Central memory CD8-positive, alpha-beta T cell (primary cell): ENCODE data around the gene TEDC2.
A peak's percentile ranks its signal among the peaks of the same experiment; 100 is the strongest.

Source experiments
- ATAC-seq: fragments of 150-1000 bp; cut with Tn5 transposase; replicated peaks from 2 replicates; pipeline ENCODE4 v1.10.0; 2022; ENCODE audit warnings: mild to moderate bottlenecking, moderate FRiP score, moderate number of reproducible peaks; ENCODE audit not compliant: poor library complexity, severe bottlenecking; ENCODE audit errors: extremely low read depth
- DNase-seq, 2 donors: peaks; one replicate each; pipeline ENCODE4 v3.0.0; 2021; ENCODE audit warnings: low spot score in 2 of 2
- H3K27ac Mint-ChIP-seq: one replicate; pipeline ENCODE4 v1.8.0; 2022; ENCODE audit warnings: low read depth, mild to moderate bottlenecking, moderate library complexity, mixed read lengths
- H3K27me3 Mint-ChIP-seq: one replicate; pipeline ENCODE4 v1.8.0; 2022; ENCODE audit warnings: mixed read lengths
- H3K36me3 Mint-ChIP-seq: one replicate; pipeline ENCODE4 v1.8.0; 2022; ENCODE audit warnings: mild to moderate bottlenecking, moderate library complexity, mixed read lengths; ENCODE audit not compliant: insufficient read depth
- H3K4me1 Mint-ChIP-seq: one replicate; pipeline ENCODE4 v1.8.0; 2022; ENCODE audit warnings: mixed read lengths
- H3K4me3 Mint-ChIP-seq: one replicate; pipeline ENCODE4 v1.8.0; 2022; ENCODE audit warnings: mild to moderate bottlenecking, moderate library complexity, mixed read lengths
- H3K9me3 Mint-ChIP-seq: one replicate; pipeline ENCODE4 v1.8.0; 2022; ENCODE audit warnings: mixed read lengths

Gene TEDC2

GRCh38 chr16:2459647-2460390 is at the start of gene TEDC2:
TEDC2 (plus strand) TSS chr16:2460109; CDS start chr16:2460145, 36 bp downstream.
- Mint-ChIP-seq H3K4me3 (peak within 1 kb of the TSS; percentile 76), H3K27me3 (no peaks in the 10 kb centered on the region), H3K4me1 (peaks cover 6% of the 10 kb centered on the region), H3K36me3 (peaks cover 3% of the 10 kb centered on the region), H3K27ac (peak within 1 kb of the TSS; percentile 24), H3K9me3 (no peaks in the 10 kb centered on the region)
- peak; percentile 98 for ATAC-seq
- DNase-seq = peak; percentile 92 to 94

GRCh38 chr16:2415085-2415484 is 44.8 kb upstream of the TEDC2 start:
- Mint-ChIP-seq H3K27ac (no peak overlapping the region), H3K4me3 (no peak overlapping the region)

GRCh38 chr16:2420035-2420434 is 39.9 kb upstream of the TEDC2 start:
- H3K4me3 Mint-ChIP-seq = no peak overlapping the region
- no peaks in the 10 kb centered on the region for H3K9me3 Mint-ChIP-seq
- peaks cover 5% of the 10 kb centered on the region for H3K4me1 Mint-ChIP-seq
- no peak for ATAC-seq
- no peak for DNase-seq
- H3K36me3 Mint-ChIP-seq = no peaks in the 10 kb centered on the region
- H3K27ac Mint-ChIP-seq = no peak overlapping the region
- peaks cover 12% of the 10 kb centered on the region for H3K27me3 Mint-ChIP-seq

More at GRCh38 chr16:2415085-2415484, 44.8 kb upstream of the TEDC2 start:
- Mint-ChIP-seq H3K4me1 (no peaks in the 10 kb centered on the region), H3K9me3 (no peaks in the 10 kb centered on the region), H3K36me3 (no peaks in the 10 kb centered on the region), H3K27me3 (peaks cover 24% of the 10 kb centered on the region)
- DNase-seq (no peak), ATAC-seq (no peak)

- peaks cover 6% of the 10 kb centered on the region for H3K4me1 Mint-ChIP-seq
- H3K4me3 Mint-ChIP-seq = no peak overlapping the region
- peak; percentile 82 for ATAC-seq
- H3K9me3 Mint-ChIP-seq = no peaks in the 10 kb centered on the region
- no peaks in the 10 kb centered on the region for H3K27me3 Mint-ChIP-seq
- H3K36me3 Mint-ChIP-seq = no peaks in the 10 kb centered on the region
- H3K27ac Mint-ChIP-seq = no peak overlapping the region
- DNase-seq = no peak
These were observed 37.6 kb upstream of the TEDC2 start for GRCh38 chr16:2422123-2422867.

GRCh38 chr16:2424061-2425007 is 35.6 kb upstream of the TEDC2 start:
- H3K9me3 Mint-ChIP-seq = no peaks in the 10 kb centered on the region
- no peak for DNase-seq
- no peaks in the 10 kb centered on the region for H3K27me3 Mint-ChIP-seq

GRCh38 chr16:2425008-2425518 is 34.8 kb upstream of the TEDC2 start:
- Mint-ChIP-seq H3K4me3 (no peak overlapping the region), H3K36me3 (peaks cover 3% of the 10 kb centered on the region), H3K27ac (no peak overlapping the region), H3K9me3 (no peaks in the 10 kb centered on the region), H3K27me3 (no peaks in the 10 kb centered on the region), H3K4me1 (peaks cover 23% of the 10 kb centered on the region)
- ATAC-seq (no peak), DNase-seq (no peak)

More at GRCh38 chr16:2424061-2425007, 35.6 kb upstream of the TEDC2 start:
- no peak for ATAC-seq
- peaks cover 3% of the 10 kb centered on the region for H3K36me3 Mint-ChIP-seq
- no peak overlapping the region for H3K27ac Mint-ChIP-seq
- no peak overlapping the region for H3K4me3 Mint-ChIP-seq
- peaks cover 19% of the 10 kb centered on the region for H3K4me1 Mint-ChIP-seq

- Mint-ChIP-seq H3K27me3 (no peaks in the 10 kb centered on the region), H3K27ac (no peak overlapping the region), H3K9me3 (no peaks in the 10 kb centered on the region), H3K4me1 (peaks cover 28% of the 10 kb centered on the region), H3K4me3 (no peak overlapping the region), H3K36me3 (peaks cover 7% of the 10 kb centered on the region)
- ATAC-seq (no peak), DNase-seq (no peak)
These were observed 34.0 kb upstream of the TEDC2 start for GRCh38 chr16:2425825-2426430.

- peaks cover 7% of the 10 kb centered on the region for H3K36me3 Mint-ChIP-seq
- H3K4me1 Mint-ChIP-seq = peaks cover 22% of the 10 kb centered on the region
- ATAC-seq (no peak), DNase-seq (no peak)
- H3K9me3 Mint-ChIP-seq = no peaks in the 10 kb centered on the region
- H3K27me3 Mint-ChIP-seq = no peaks in the 10 kb centered on the region
- no peak overlapping the region for H3K4me3 Mint-ChIP-seq
- H3K27ac Mint-ChIP-seq = no peak overlapping the region
These were observed 33.0 kb upstream of the TEDC2 start for GRCh38 chr16:2426941-2427361.

GRCh38 chr16:2427526-2427925 is 32.4 kb upstream of the TEDC2 start:
- DNase-seq = no peak
- Mint-ChIP-seq H3K27ac (no peak overlapping the region), H3K4me1 (peaks cover 22% of the 10 kb centered on the region), H3K27me3 (no peaks in the 10 kb centered on the region), H3K9me3 (no peaks in the 10 kb centered on the region), H3K36me3 (peaks cover 9% of the 10 kb centered on the region), H3K4me3 (peak overlapping the region; percentile 87)
- ATAC-seq = no peak

GRCh38 chr16:2428051-2428783 is 31.7 kb upstream of the TEDC2 start:
- DNase-seq = no peak
- H3K27me3 Mint-ChIP-seq = no peaks in the 10 kb centered on the region

GRCh38 chr16:2428784-2429033 is 31.2 kb upstream of the TEDC2 start:
- Mint-ChIP-seq H3K9me3 (no peaks in the 10 kb centered on the region), H3K36me3 (peaks cover 12% of the 10 kb centered on the region), H3K4me1 (peaks cover 22% of the 10 kb centered on the region), H3K4me3 (peak overlapping the region; percentile 87), H3K27ac (peak overlapping the region; percentile 70), H3K27me3 (no peaks in the 10 kb centered on the region)
- DNase-seq (no peak), ATAC-seq (peak; percentile 25)

More at GRCh38 chr16:2428051-2428783, 31.7 kb upstream of the TEDC2 start:
- ATAC-seq = no peak
- H3K36me3 Mint-ChIP-seq = peaks cover 9% of the 10 kb centered on the region
- H3K27ac Mint-ChIP-seq = peak overlapping the region; percentile 70
- peak overlapping the region; percentile 87 for H3K4me3 Mint-ChIP-seq
- H3K4me1 Mint-ChIP-seq = peaks cover 22% of the 10 kb centered on the region
- no peaks in the 10 kb centered on the region for H3K9me3 Mint-ChIP-seq
